Bone marrow (tissue), 2 donors: ENCODE measurements around the gene COL12A1.
"Not testable (repeated sequence)": the region's sequence is repeated elsewhere in the genome, so short reads cannot be mapped to it uniquely, and the experiment has no call there.

Source experiments
- DNase-seq, 2 donors: peaks; one replicate each; lab custom pipeline; 2025; lab: John Stamatoyannopoulos, UW

The COL12A1 gene

GRCh38 chr6:75211920-75212590, 6.2 kb upstream of the COL12A1 start:
- DNase-seq = no peak

- peak in 1 of 2 donors; percentile 30 for DNase-seq
These were observed 5.3 kb upstream of the COL12A1 start for GRCh38 chr6:75210885-75211739.

GRCh38 chr6:75209184-75209723, 3.4 kb upstream of the COL12A1 start:
- no peak for DNase-seq

- DNase-seq = peak; percentile 55 to 57
These were observed 2.7 kb upstream of the COL12A1 start for GRCh38 chr6:75208298-75209183.

- no peak for DNase-seq
These were observed 906 bp upstream of the COL12A1 start for GRCh38 chr6:75206576-75207342.

GRCh38 chr6:75204959-75205775, 686 bp downstream of the COL12A1 start:
- DNase-seq = no peak

GRCh38 chr6:75204217-75204958, 1.5 kb downstream of the COL12A1 start:
- DNase-seq = no peak

- no peak for DNase-seq
These were observed 2.1 kb downstream of the COL12A1 start for GRCh38 chr6:75203721-75204120.

- DNase-seq = no peak
These were observed 3.1 kb downstream of the COL12A1 start for GRCh38 chr6:75202676-75203131.

GRCh38 chr6:75201901-75202672, 3.8 kb downstream of the COL12A1 start:
- no peak for DNase-seq

- no peak for DNase-seq
These were observed 4.8 kb downstream of the COL12A1 start for GRCh38 chr6:75201021-75201420.

- DNase-seq = no peak
These were observed 6.0 kb downstream of the COL12A1 start for GRCh38 chr6:75199889-75200288.

GRCh38 chr6:75196081-75196687, 9.7 kb downstream of the COL12A1 start:
- DNase-seq = no peak

- DNase-seq = no peak
These were observed 17.5 kb downstream of the COL12A1 start for GRCh38 chr6:75188221-75188925.

- DNase-seq = not testable (repeated sequence)
These were observed 19.3 kb downstream of the COL12A1 start for GRCh38 chr6:75186581-75186980.

GRCh38 chr6:75183099-75183541, 22.7 kb downstream of the COL12A1 start:
- no peak for DNase-seq

GRCh38 chr6:75180864-75181263, 25.0 kb downstream of the COL12A1 start:
- no peak for DNase-seq

GRCh38 chr6:75178757-75179156, 27.1 kb downstream of the COL12A1 start:
- no peak for DNase-seq
